ENCODE measurements around the gene LCE1A.

Gene LCE1A

GRCh38 chr1:152827173-152827572 is at the start of gene LCE1A:
LCE1A (plus strand) TSS chr1:152827473; CDS start chr1:152827473, 0 bp downstream.
- no peak for DNase-seq (ENCODE audit: extremely low spot score, insufficient read length, low read depth)
- no peak for FAIRE-seq

DNA sequence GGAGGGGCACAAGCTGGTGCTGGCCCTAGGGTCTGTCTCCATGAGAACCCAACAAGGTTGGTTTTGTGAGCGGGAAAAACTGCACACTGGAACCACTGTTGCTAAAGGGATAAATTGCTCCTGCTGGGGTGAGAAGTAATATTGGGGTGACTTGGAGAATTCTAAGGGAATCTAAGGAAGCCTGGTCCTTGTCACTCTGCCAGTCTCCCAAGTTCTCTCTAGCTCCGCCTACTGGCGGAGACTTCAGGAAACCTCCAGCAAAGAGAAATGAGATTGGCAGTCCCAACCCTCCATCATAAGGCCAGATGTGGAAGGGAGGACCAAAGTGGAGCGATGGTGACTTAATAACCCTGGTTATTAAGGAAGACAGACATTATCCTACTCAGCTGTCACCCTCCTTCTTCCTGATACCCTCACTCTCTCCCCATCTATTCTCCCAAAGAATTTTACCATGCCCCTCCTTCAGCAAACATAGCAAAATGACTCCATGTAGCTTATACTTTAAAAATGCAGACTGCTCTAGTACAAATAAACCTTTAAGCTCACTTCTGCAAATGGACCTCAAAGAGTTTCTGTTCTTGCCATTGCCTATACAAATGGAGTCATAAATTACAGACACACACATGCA is 49.6 kb upstream of the LCE1A start:
- FAIRE-seq: no peak

GRCh38 chr1:152783095-152783494 is 44.2 kb upstream of the LCE1A start:
- no peak for DNase-seq (ENCODE audit: extremely low spot score, insufficient read length, low read depth)
- no peak for FAIRE-seq

More for the DNA sequence above, 49.6 kb upstream of the LCE1A start:
- DNase-seq (ENCODE audit: extremely low spot score, insufficient read length, low read depth): no peak

DNA sequence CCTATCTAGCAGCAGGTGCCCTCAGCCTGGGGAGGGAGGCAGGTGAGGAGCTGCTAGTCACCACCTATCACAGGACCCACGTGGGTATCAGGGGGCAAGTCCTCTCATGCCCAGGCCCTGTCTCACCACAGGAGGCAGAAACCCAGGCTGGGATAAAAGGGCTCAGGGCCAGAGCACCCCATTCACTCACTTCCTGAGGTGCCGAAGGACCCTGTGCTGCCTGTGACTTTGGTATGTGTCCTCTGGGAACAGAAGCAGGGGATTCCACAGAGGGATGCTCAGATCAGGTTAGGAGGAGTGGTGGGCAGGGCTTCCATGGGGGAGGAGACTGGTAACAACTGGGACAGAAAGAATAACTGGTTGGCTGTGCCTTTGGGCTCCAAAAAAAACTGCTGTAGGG is 41.2 kb upstream of the LCE1A start, which contains the start of gene LCE1E:
TSS of gene LCE1E (plus strand) at position 181 of the 400 bp plus-strand sequence. CDS start 1,043 bp downstream, outside the sequence.
- FAIRE-seq: no peak
- no peak for DNase-seq (ENCODE audit: extremely low spot score, insufficient read length, low read depth)

DNA sequence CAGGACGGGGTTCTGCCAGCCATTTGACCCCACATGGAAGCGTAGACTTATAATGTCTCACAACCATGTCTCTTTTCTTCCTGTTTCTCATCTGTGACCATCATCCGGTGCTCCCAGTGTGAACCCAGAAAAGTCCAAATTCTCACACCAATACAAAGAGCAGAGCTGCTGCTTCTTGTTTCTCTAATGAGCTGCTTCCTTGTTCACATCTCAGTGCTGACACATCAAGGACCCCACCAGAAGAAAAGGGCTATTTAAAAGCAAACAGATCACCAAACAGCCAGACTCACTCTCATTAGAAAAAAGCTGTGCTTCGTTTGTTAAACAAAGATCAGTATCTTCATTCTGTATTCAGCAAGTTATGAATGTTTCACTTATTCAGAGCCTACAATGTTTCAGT is 31.6 kb upstream of the LCE1A start:
- no peak for DNase-seq (ENCODE audit: extremely low spot score, insufficient read length, low read depth)
- no peak for FAIRE-seq

- DNase-seq (ENCODE audit: extremely low spot score, insufficient read length, low read depth): no peak
- FAIRE-seq: no peak
Observed at GRCh38 chr1:152796421-152796820, 30.9 kb upstream of the LCE1A start, which contains the start of gene LCE1D. LCE1D (plus strand) TSS chr1:152796721; CDS start chr1:152797795, 1,074 bp downstream.

GRCh38 chr1:152801333-152801732 is 25.9 kb upstream of the LCE1A start:
- DNase-seq (ENCODE audit: extremely low spot score, insufficient read length, low read depth) (no peak), FAIRE-seq (no peak)

- FAIRE-seq (no peak), DNase-seq (ENCODE audit: extremely low spot score, insufficient read length, low read depth) (no peak)
Observed at GRCh38 chr1:152806576-152806975, 20.7 kb upstream of the LCE1A start, which contains the start of gene LCE1C. LCE1C (minus strand) TSS chr1:152806651; CDS start chr1:152805478, 1,173 bp downstream.

GRCh38 chr1:152811050-152811449 is 16.2 kb upstream of the LCE1A start:
- DNase-seq (ENCODE audit: extremely low spot score, insufficient read length, low read depth) (no peak), FAIRE-seq (no peak)

DNA sequence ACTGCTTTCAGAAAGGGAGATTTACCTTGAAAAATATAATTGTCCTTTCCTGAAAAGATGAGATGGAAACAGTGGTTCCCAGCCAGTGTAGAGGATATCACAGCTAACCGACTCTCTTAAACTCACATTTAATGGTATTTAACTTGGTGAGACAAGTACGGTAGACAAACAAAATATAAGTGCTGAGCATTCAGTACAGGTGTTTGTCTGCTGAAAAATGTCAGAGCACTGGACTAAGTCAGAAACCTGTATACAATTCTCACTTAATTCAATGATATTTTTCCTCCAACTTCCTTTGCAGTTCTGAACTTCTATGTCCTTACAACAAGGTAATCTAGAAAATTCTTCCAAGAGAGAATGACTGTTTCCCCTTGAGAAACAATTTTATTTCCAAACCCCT is 15.6 kb upstream of the LCE1A start, which contains the start of gene LCE1B:
TSS of gene LCE1B (plus strand) at position 301 of the 400 bp plus-strand sequence. CDS start 476 bp downstream, outside the sequence.
- DNase-seq (ENCODE audit: extremely low spot score, insufficient read length, low read depth) (no peak), FAIRE-seq (no peak)

- FAIRE-seq: no peak
- no peak for DNase-seq (ENCODE audit: extremely low spot score, insufficient read length, low read depth)
Observed at GRCh38 chr1:152817309-152817708, 10.0 kb upstream of the LCE1A start.

DNA sequence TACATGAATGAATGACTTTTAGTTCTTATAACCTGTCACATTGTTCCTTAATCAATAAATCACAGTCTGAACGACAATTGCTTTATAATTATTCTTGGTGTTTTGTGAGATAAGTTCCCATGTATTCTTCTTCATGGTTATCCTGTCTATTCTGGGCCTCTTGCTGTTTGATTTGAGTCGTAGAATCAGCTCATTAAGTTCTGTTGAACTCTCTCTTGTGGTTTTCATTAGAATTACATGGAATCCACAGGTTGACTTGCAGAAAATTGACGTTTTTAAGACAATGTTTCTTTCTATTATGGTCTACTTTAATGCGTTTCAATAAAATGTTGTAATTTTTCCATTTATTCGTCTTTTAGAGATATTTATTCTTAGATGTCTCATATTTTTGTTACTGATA is 4.0 kb upstream of the LCE1A start:
- DNase-seq (ENCODE audit: extremely low spot score, insufficient read length, low read depth): no peak
- FAIRE-seq: no peak

- DNase-seq (ENCODE audit: extremely low spot score, insufficient read length, low read depth): no peak
- FAIRE-seq: no peak
Observed at GRCh38 chr1:152824964-152825363, 2.3 kb upstream of the LCE1A start.

DNA sequence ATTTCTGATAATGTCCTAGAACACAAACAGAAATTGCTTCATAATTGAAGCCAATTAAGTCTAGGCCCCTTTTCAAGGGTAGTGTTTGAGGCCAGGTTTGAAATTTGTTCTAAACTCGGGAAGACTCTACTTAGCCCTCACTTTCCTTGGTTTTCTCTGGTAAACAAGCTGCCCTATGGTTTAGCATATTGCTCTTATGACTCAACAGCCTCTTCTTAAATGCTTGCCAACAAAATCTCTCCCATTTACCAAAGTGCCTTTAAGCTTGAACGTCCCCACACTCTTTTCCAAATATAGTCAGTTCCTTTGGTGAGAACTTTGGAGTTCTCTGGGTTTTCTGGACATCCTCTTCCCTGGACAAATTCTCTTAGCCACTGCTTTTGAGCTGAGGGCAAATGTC is 9.6 kb downstream of the LCE1A start:
- no peak for FAIRE-seq
- no peak for DNase-seq (ENCODE audit: extremely low spot score, insufficient read length, low read depth)

GRCh38 chr1:152842556-152842955 is 15.3 kb downstream of the LCE1A start, which contains the start of gene LCE6A:
LCE6A (plus strand) TSS chr1:152842856; CDS start chr1:152843521, 665 bp downstream.
- DNase-seq (ENCODE audit: extremely low spot score, insufficient read length, low read depth) (no peak), FAIRE-seq (no peak)

DNA sequence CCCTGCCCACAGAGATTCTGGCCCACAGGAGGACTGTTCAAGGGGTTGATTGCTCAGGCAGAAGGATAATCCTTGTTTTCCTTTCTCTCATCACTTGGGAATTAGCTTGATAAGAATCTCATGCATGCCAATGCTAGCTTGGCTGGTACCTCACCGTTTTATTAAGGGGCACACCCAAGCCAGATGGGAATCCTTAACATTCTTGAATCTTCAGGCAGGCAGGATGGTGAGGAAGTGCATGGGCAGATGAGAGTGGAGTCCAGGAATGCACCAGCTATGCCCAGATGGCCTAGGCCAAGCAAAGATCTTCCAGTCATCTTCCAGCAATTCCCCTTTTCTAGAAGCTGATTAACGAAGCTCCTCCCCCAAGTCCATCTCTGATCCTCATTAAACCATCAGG is 28.4 kb downstream of the LCE1A start:
- DNase-seq (ENCODE audit: extremely low spot score, insufficient read length, low read depth): no peak
- no peak for FAIRE-seq

- no peak for DNase-seq (ENCODE audit: extremely low spot score, insufficient read length, low read depth)
- no peak for FAIRE-seq
Observed at GRCh38 chr1:152858062-152858461, 30.8 kb downstream of the LCE1A start.

- no peak for DNase-seq (ENCODE audit: extremely low spot score, insufficient read length, low read depth)
- FAIRE-seq: no peak
Observed at GRCh38 chr1:152859696-152860095, 32.4 kb downstream of the LCE1A start, which contains the start of gene LCE7A. LCE7A (plus strand) TSS chr1:152859996; CDS start chr1:152860698, 702 bp downstream.

DNA sequence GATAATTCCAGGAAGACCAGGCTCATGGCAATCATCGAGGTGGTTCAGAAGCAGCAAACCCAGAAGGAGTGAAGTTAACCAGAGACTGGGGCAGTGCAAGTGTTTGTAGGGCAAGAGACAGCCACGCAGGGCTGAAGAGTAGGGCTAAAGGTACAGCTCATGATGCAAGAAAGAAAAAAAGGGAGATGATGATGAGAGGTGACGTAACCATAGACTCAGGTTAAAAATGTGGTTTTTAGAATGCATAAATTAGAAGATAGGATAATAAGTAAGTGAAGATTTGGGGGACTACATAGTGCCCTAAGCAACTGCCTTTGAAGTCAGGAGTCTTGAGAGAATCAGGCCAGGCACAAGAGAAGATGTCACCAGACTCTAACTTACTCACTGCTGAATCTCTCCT is 32.9 kb downstream of the LCE1A start:
- no peak for DNase-seq (ENCODE audit: extremely low spot score, insufficient read length, low read depth)

GRCh38 chr1:152861374-152861773 is 34.1 kb downstream of the LCE1A start:
- DNase-seq (ENCODE audit: extremely low spot score, insufficient read length, low read depth): no peak
- no peak for FAIRE-seq

More for the DNA sequence above, 32.9 kb downstream of the LCE1A start:
- no peak for FAIRE-seq

GRCh38 chr1:152864443-152864842 is 37.2 kb downstream of the LCE1A start:
- no peak for FAIRE-seq
- no peak for DNase-seq (ENCODE audit: extremely low spot score, insufficient read length, low read depth)

GRCh38 chr1:152866321-152866720 is 39.0 kb downstream of the LCE1A start:
- FAIRE-seq (no peak), DNase-seq (ENCODE audit: extremely low spot score, insufficient read length, low read depth) (no peak)

All from GM18507 (cell line).